GM12891 (cell line): ENCODE results near the gene TBL1XR1.

Experiments used
- POLR2A ChIP-seq: IDR thresholded peaks from 2 replicates; pipeline ENCODE4 v1.6.1; 2011; ENCODE audit warnings: low read depth, low read length, control low read depth
- POLR2AphosphoS5 ChIP-seq: IDR thresholded peaks from 2 replicates; pipeline ENCODE4 v1.6.1; 2011; ENCODE audit warnings: low read depth, low read length, control low read depth
- POU2F2 ChIP-seq: IDR thresholded peaks from 2 replicates; pipeline ENCODE4 v1.6.1; 2011; ENCODE audit warnings: low read depth, mild to moderate bottlenecking, control low read depth, low read length, moderate library complexity
- SPI1 ChIP-seq: IDR thresholded peaks from 2 replicates; pipeline ENCODE4 v1.6.1; 2011; ENCODE audit warnings: low read depth, low read length, control low read depth
- TAF1 ChIP-seq: IDR thresholded peaks from 2 replicates; pipeline ENCODE4 v1.6.1; 2011; ENCODE audit warnings: low read depth, low read length, control low read depth

DNA sequence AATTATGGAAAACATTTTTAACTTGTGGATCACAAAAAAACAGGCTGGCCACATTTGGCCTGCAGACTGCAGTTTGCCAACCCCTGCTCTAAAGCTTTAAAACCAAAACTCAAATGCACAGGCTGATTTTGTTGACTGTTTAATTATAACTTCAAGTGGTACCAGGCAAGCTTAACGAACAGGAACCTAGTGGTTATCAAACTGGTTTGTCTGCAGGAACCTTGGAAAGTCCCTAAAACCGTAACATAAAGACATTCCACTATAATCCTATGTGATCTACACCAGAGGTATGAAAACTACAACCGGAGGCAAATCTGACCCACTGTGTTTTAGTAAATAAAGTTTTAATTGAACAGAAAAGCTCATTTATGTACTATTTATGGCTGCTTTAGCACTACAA, 52.4 kb downstream of the TBL1XR1 start:
- TF ChIP-seq SPI1 (no peak), POLR2A (no peak), POU2F2 (no peak), TAF1 (no peak), POLR2AphosphoS5 (no peak)
